B cell (primary cell): Measurements from ENCODE around the gene TAF4. TPM values are rescaled to one million over a fixed set of nuclear protein-coding genes. Genes with fewer than 3 reads are reported as not detected.
A peak's percentile ranks its signal among the peaks of the same experiment; 100 is the strongest.

ENCODE experiments used
- ATAC-seq: fragments of 200-7000 bp; cut with Tn5 transposase; one replicate; pipeline ENCODE4 v1.10.0; 2021; ENCODE audit warnings: low read depth, mild to moderate bottlenecking, moderate number of reproducible peaks, moderate library complexity
- CTCF ChIA-PET: fragments of 350-600 bp; sonication (Branson Sonifier 250); formaldehyde crosslinking; loops from one replicate; lab custom pipeline; 2021; ENCODE audit warnings: antibody characterized with exemption, inconsistent platforms; lab: Charles Lee
- POLR2A ChIA-PET: fragments of 350-600 bp; sonication (Branson Sonifier 250); formaldehyde crosslinking; loops from one replicate; lab custom pipeline; 2021; ENCODE audit warnings: antibody characterized with exemption; lab: Charles Lee
- DNase-seq: peaks from one replicate; pipeline ENCODE4 v3.0.0; 2013
- H2AFZ ChIP-seq: 2 replicates; pipeline ENCODE4 v1.6.1; 2012; ENCODE audit warnings: mild to moderate bottlenecking, low read depth, low read length; ENCODE audit not compliant: insufficient read depth, poor library complexity, severe bottlenecking
- H3K27ac ChIP-seq, 2 donors: 1 replicate in 1 of 2; 2 replicates in 1 of 2; pipeline ENCODE4 v1.5.1; 2012 to 2013; ENCODE audit warnings: low read length in 2 of 2, mild to moderate bottlenecking in 2 of 2, moderate library complexity in 1 of 2
- H3K27me3 ChIP-seq, 4 experiments: fragments of 200-600 bp in 1 of 4; sonication (generic) in 1 of 4; replicated peaks in 1 of 4; 1 replicate in 2 of 4; 2 replicates in 2 of 4; pipeline versions ENCODE4 v1.6.1 to v1.7.0; 2013 to 2016; ENCODE audit warnings: low read length in 3 of 4, mild to moderate bottlenecking in 2 of 4, mixed read lengths in 1 of 4, moderate library complexity in 1 of 4; ENCODE audit not compliant: insufficient read depth in 4 of 4, control insufficient read depth in 3 of 4; ENCODE audit errors: control extremely low read depth in 1 of 4
- H3K36me3 ChIP-seq, 2 experiments: replicated peaks in 1 of 2; 1 replicate in 1 of 2; 2 replicates in 1 of 2; pipeline versions ENCODE4 v1.6.1 to v1.7.1; 2013; ENCODE audit warnings: low read length in 1 of 2; ENCODE audit not compliant: insufficient read depth in 2 of 2, control insufficient read depth in 1 of 2; ENCODE audit errors: control extremely low read depth in 1 of 2, extremely low read depth in 1 of 2
- H3K4me1 ChIP-seq, 2 donors: fragments of 200-600 bp in 1 of 2; sonication (generic) in 1 of 2; 1 replicate in 1 of 2; 2 replicates in 1 of 2; pipeline versions ENCODE4 v1.5.1 to v1.6.1; 2013 to 2017; ENCODE audit warnings: low read length in 2 of 2; ENCODE audit not compliant: control insufficient read depth in 2 of 2, insufficient read depth in 2 of 2
- H3K4me2 ChIP-seq: replicated peaks from 2 replicates; pipeline ENCODE3; 2012; ENCODE audit warnings: mild to moderate bottlenecking, low read depth, low read length; ENCODE audit not compliant: poor library complexity, severe bottlenecking
- H3K4me3 ChIP-seq, 5 experiments: fragments of 200-600 bp in 1 of 5; sonication (generic) in 1 of 5; 1 replicate in 3 of 5; 2 replicates in 2 of 5; pipeline versions ENCODE4 v1.5.1 to v1.7.0; 2011 to 2016; ENCODE audit warnings: low read length in 4 of 5, mild to moderate bottlenecking in 4 of 5, low read depth in 2 of 5, control low read depth in 1 of 5, moderate library complexity in 1 of 5; ENCODE audit not compliant: insufficient read depth in 1 of 5; ENCODE audit errors: control extremely low read depth in 1 of 5, extremely low read depth in 1 of 5
- H3K79me2 ChIP-seq: fragments of 200-600 bp; sonication (generic); one replicate; pipeline ENCODE4 v1.6.0; 2016; ENCODE audit warnings: low read length; ENCODE audit not compliant: control insufficient read depth, insufficient read depth
- H3K9ac ChIP-seq: fragments of 200-600 bp; sonication (generic); 2 replicates; pipeline ENCODE4 v1.6.1; 2017; ENCODE audit warnings: mild to moderate bottlenecking, low read length, moderate library complexity
- H3K9me3 ChIP-seq, 3 donors: one replicate each; pipeline versions ENCODE4 v1.6.1 to v1.7.1; 2013; ENCODE audit warnings: low read length in 2 of 3; ENCODE audit not compliant: control insufficient read depth in 2 of 3, insufficient read depth in 1 of 3; ENCODE audit errors: control extremely low read depth in 1 of 3
- H4K20me1 ChIP-seq: 2 replicates; pipeline ENCODE4 v1.6.0; 2012; ENCODE audit warnings: mild to moderate bottlenecking, low read length; ENCODE audit not compliant: insufficient read depth, control insufficient read depth, poor library complexity, severe bottlenecking
- H3K27ac Mint-ChIP-seq: one replicate; pipeline ENCODE4 v1.8.0; 2021; ENCODE audit warnings: mixed read lengths
- H3K27me3 Mint-ChIP-seq: one replicate; pipeline ENCODE4 v1.8.0; 2021; ENCODE audit warnings: mixed read lengths
- H3K4me1 Mint-ChIP-seq: one replicate; pipeline ENCODE4 v1.8.0; 2021; ENCODE audit warnings: mixed read lengths
- H3K4me3 Mint-ChIP-seq: one replicate; pipeline ENCODE4 v1.8.0; 2021; ENCODE audit warnings: mixed read lengths
- H3K9me3 Mint-ChIP-seq: one replicate; pipeline ENCODE4 v1.8.0; 2022; ENCODE audit warnings: mixed read lengths; ENCODE audit not compliant: insufficient read depth
- CTCF ChIP-seq: fragments of 200-600 bp; IDR thresholded peaks from one replicate; pipeline ENCODE4 v1.8.0; 2022; ENCODE audit warnings: antibody characterized with exemption, mild to moderate bottlenecking
- EZH2 ChIP-seq: IDR thresholded peaks from 2 replicates; pipeline ENCODE4 v1.6.1; 2012; ENCODE audit warnings: borderline replicate concordance, low read depth, mild to moderate bottlenecking, moderate library complexity, low read length; ENCODE audit not compliant: insufficient read depth, poor library complexity, severe bottlenecking
- WGBS: methylation state at CpG from one replicate; pipeline ENCODE4 v1.1.5; 2013; ENCODE audit warnings: missing lambda C conversion rate; ENCODE audit not compliant: insufficient coverage; 5-methylcytosine and 5-hydroxymethylcytosine counted together
- intact Hi-C: fragments of 100-400 bp; cut with micrococcal nuclease; formaldehyde crosslinking; loops from one replicate; pipeline ENCODE4 v1.10.0; 2022
- polyA minus RNA-seq: library from RNA; depleted of rRNA, polyadenylated mRNA; stranded (reverse); fragments of >200 nt; gene quantifications from 2 replicates; pipeline ENCODE4 v1.2.3, GENCODE V29; 2012
- polyA plus RNA-seq: library from polyadenylated mRNA; depleted of rRNA; stranded (reverse); fragments of >200 nt; gene quantifications from 2 replicates; pipeline ENCODE4 v1.2.3, GENCODE V29; 2012
- total RNA-seq, 2 donors: library from RNA; stranded (reverse); fragments of 120-200 nt in 1 of 2; gene quantifications; 1 replicate in 1 of 2; 2 replicates in 1 of 2; pipeline versions ENCODE4 v1.2.3 to v1.2.4, GENCODE V29; 2013 to 2022

The TAF4 gene, protein sequence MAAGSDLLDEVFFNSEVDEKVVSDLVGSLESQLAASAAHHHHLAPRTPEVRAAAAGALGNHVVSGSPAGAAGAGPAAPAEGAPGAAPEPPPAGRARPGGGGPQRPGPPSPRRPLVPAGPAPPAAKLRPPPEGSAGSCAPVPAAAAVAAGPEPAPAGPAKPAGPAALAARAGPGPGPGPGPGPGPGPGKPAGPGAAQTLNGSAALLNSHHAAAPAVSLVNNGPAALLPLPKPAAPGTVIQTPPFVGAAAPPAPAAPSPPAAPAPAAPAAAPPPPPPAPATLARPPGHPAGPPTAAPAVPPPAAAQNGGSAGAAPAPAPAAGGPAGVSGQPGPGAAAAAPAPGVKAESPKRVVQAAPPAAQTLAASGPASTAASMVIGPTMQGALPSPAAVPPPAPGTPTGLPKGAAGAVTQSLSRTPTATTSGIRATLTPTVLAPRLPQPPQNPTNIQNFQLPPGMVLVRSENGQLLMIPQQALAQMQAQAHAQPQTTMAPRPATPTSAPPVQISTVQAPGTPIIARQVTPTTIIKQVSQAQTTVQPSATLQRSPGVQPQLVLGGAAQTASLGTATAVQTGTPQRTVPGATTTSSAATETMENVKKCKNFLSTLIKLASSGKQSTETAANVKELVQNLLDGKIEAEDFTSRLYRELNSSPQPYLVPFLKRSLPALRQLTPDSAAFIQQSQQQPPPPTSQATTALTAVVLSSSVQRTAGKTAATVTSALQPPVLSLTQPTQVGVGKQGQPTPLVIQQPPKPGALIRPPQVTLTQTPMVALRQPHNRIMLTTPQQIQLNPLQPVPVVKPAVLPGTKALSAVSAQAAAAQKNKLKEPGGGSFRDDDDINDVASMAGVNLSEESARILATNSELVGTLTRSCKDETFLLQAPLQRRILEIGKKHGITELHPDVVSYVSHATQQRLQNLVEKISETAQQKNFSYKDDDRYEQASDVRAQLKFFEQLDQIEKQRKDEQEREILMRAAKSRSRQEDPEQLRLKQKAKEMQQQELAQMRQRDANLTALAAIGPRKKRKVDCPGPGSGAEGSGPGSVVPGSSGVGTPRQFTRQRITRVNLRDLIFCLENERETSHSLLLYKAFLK
- 36.9 and 39.5 TPM in 2 replicates for total RNA-seq
- 5.5 TPM for total RNA-seq (2013)
- polyA plus RNA-seq = 13.9 and 20.2 TPM in 2 replicates
- polyA minus RNA-seq = 8.0 and 15.6 TPM in 2 replicates

DNA sequence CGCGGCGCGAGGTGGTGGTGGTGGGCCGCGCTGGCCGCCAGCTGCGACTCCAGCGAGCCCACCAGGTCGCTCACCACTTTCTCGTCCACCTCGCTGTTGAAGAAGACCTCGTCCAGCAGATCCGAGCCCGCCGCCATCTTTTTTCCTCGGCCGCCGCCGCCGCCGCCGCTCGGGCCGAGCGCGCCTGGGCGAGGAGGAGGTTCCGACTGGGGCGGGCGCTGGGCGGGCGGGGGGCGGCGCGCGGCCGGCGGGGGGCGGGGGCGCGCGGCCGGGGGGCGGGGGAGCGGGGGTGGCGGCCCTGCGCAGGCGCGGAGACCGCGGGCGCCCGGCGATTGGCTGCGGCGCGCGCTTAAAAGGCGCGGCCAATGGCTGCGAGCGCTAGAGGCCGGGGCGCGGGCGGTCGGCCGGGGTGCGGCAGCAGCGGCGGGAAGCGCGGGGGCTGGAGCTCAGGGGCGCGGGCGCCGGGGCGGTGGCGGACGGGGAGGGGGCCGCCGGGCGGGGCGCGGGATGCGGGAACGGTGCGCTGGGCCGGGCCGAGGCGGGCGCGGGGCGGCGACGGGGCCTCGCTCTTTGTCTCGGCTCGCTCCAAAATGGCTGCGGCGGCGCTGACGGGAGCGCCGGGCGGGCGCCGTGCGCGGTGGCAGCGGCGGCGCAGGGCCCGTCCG is at the start of gene TAF4:
TAF4 (minus strand) TSS at position 208 of the 665 bp plus-strand sequence; CDS start at position 137, 71 bp downstream.
- intact Hi-C loops = loop anchor here (1.0 to 5.0 kb wide), 3 partner anchors 55 to 172 kb away; partner anchors contain the start of genes OSBPL2, PSMA7 and SS18L1
- Mint-ChIP-seq H3K9me3 (no peaks in the 10 kb centered on the region), H3K4me1 (peaks cover 45% of the 10 kb centered on the region), H3K4me3 (peak within 1 kb of the TSS; percentile 93), H3K27ac (peak within 1 kb of the TSS; percentile 92), H3K27me3 (no peaks in the 10 kb centered on the region)
- Histone ChIP-seq H3K4me2 (peak within 1 kb of the TSS; percentile 98), H2AFZ (peak within 1 kb of the TSS; percentile 88), H3K4me3 (peak within 1 kb of the TSS; percentile 42 to 88 (median 75)), H4K20me1 (peaks cover 35% of the 10 kb centered on the region), H3K27me3 (peaks cover 0 to 8% (median 0%) of the 10 kb centered on the region in 4 experiments), H3K27ac (peak within 1 kb of the TSS; percentile 8 to 72), H3K9ac (peak within 1 kb of the TSS; percentile 79), H3K79me2 (peaks cover 46% of the 10 kb centered on the region), H3K4me1 (peaks cover 31 to 33% of the 10 kb centered on the region in 2 donors), H3K36me3 (peaks cover 0 to 3% of the 10 kb centered on the region in 2 experiments), H3K9me3 (no peaks in the 10 kb centered on the region)
- CTCF ChIA-PET = interaction anchor here (1.3 to 1.9 kb wide), 4 partner anchors 55 to 76 kb away, joined by 4 to 8 read pairs (median 6); partner anchors contain the start of gene LSM14B
- DNase-seq (peak; percentile 87), ATAC-seq (peak; percentile 76)
- WGBS = under 1% methylated on average over 110 of the region's 116 CpGs
- TF ChIP-seq EZH2 (no peak), CTCF (no peak)
- POLR2A ChIA-PET = interaction anchor here (0.6 to 2.2 kb wide), 3 partner anchors 56 to 77 kb away, joined by 4 to 21 read pairs (median 5); partner anchors contain the start of genes LSM14B, PSMA7 and SS18L1
